Stimulated activated CD4-positive, alpha-beta T cell treated with anti-CD3 and anti-CD28 coated beads, TNF-alpha, amount 100 ng/mL, for 1 hour (primary cell): ENCODE data around the gene DSTYK.
A peak's percentile ranks its signal among the peaks of the same experiment; 100 is the strongest.
"Not testable (repeated sequence)": the region's sequence is repeated elsewhere in the genome, so short reads cannot be mapped to it uniquely, and the experiment has no call there.

Experiments used
- DNase-seq, 3 donors: peaks; one replicate each; pipeline ENCODE4 v3.0.0-alpha.2; 2020; ENCODE audit warnings: low read depth in 3 of 3, low spot score in 1 of 3

The DSTYK gene

GRCh38 chr1:205217418-205217817, 5.9 kb upstream of the DSTYK start:
- DNase-seq, result no peak

- DNase-seq, result no peak
Measured at GRCh38 chr1:205216588-205216987, 5.1 kb upstream of the DSTYK start.

GRCh38 chr1:205214756-205215155, 3.3 kb upstream of the DSTYK start:
- DNase-seq, result no peak

- DNase-seq, result no peak
Measured at GRCh38 chr1:205211839-205212536, 486 bp upstream of the DSTYK start.

GRCh38 chr1:205210756-205211168, 740 bp downstream of the DSTYK start:
- DNase-seq, result peak in 1 of 3 donors; percentile 18

- no peak for DNase-seq
Measured at GRCh38 chr1:205208811-205209210, 2.7 kb downstream of the DSTYK start.

GRCh38 chr1:205205055-205205454, 6.4 kb downstream of the DSTYK start:
- no peak for DNase-seq

- no peak for DNase-seq
Measured at GRCh38 chr1:205204552-205204951, 7.0 kb downstream of the DSTYK start.

GRCh38 chr1:205199931-205200299, 11.6 kb downstream of the DSTYK start:
- no peak for DNase-seq

GRCh38 chr1:205199090-205199930, 12.2 kb downstream of the DSTYK start:
- no peak for DNase-seq

- DNase-seq, result no peak
Measured at GRCh38 chr1:205192287-205192686, 19.2 kb downstream of the DSTYK start.

- DNase-seq, result no peak
Measured at GRCh38 chr1:205191622-205192021, 19.9 kb downstream of the DSTYK start.

GRCh38 chr1:205190845-205191577, 20.5 kb downstream of the DSTYK start:
- no peak for DNase-seq

- DNase-seq, result no peak
Measured at GRCh38 chr1:205189131-205189530, 22.4 kb downstream of the DSTYK start.

- no peak for DNase-seq
Measured at GRCh38 chr1:205188596-205188995, 22.9 kb downstream of the DSTYK start.

GRCh38 chr1:205188098-205188497, 23.4 kb downstream of the DSTYK start:
- no peak for DNase-seq

- DNase-seq, result no peak
Measured at GRCh38 chr1:205187420-205187819, 24.1 kb downstream of the DSTYK start.

GRCh38 chr1:205186191-205186590, 25.3 kb downstream of the DSTYK start:
- no peak for DNase-seq

- DNase-seq, result no peak
Measured at GRCh38 chr1:205183676-205184335, 27.7 kb downstream of the DSTYK start.

- no peak for DNase-seq
Measured at GRCh38 chr1:205182930-205183329, 28.6 kb downstream of the DSTYK start.

GRCh38 chr1:205180331-205180730, 31.2 kb downstream of the DSTYK start:
- not testable (repeated sequence) for DNase-seq
